Lower leg skin (tissue), 3 donors: ENCODE results near the gene TP53I13.

Experiments used
- POLR2A ChIP-seq, 2 donors: fragments of 450-650 bp; IDR thresholded peaks; one replicate each; pipeline ENCODE4 v1.6.1; 2016 to 2017; ENCODE audit warnings: antibody characterized with exemption in 2 of 2, mild to moderate bottlenecking in 1 of 2, moderate library complexity in 1 of 2
- TF ChIP-seq, protein P1 (sequence below), 3 donors: fragments of 450-650 bp; IDR thresholded peaks; one replicate each; pipeline ENCODE4 v1.5.1; 2016; ENCODE audit warnings: antibody characterized with exemption in 3 of 3, mild to moderate bottlenecking in 3 of 3, moderate library complexity in 2 of 3

DNA sequence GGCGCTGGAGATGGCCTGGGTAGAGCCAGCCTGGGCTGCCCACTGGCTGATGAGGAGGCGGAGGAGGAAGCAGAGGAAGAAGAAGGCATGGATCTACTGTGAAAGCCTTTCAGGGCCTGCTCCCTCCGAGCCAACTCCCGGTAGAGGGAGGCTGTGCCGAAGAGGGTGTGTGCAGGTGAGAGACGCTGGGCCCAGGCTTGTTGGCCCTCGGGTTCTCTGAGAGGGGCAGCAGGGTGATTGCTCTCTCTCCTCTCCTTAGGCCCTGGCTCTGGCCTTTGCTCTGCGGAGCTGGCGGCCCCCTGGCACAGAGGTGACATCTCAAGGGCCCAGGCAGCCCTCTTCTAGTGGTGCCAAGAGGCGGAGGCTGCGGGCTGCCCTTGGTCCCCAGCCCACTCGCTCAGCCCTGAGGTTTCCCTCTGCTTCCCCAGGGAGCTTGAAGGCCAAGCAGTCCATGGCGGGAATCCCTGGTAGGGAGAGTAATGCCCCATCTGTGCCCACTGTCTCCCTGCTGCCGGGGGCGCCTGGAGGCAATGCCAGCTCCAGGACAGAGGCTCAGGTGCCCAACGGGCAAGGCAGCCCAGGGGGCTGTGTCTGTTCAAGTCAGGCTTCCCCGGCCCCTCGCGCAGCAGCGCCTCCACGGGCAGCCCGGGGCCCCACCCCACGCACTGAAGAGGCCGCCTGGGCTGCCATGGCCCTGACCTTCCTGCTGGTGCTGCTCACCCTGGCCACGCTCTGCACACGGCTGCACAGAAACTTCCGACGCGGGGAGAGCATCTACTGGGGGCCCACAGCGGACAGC lies 3.6 kb downstream of the TP53I13 start:
- TF ChIP-seq, protein P1, sequence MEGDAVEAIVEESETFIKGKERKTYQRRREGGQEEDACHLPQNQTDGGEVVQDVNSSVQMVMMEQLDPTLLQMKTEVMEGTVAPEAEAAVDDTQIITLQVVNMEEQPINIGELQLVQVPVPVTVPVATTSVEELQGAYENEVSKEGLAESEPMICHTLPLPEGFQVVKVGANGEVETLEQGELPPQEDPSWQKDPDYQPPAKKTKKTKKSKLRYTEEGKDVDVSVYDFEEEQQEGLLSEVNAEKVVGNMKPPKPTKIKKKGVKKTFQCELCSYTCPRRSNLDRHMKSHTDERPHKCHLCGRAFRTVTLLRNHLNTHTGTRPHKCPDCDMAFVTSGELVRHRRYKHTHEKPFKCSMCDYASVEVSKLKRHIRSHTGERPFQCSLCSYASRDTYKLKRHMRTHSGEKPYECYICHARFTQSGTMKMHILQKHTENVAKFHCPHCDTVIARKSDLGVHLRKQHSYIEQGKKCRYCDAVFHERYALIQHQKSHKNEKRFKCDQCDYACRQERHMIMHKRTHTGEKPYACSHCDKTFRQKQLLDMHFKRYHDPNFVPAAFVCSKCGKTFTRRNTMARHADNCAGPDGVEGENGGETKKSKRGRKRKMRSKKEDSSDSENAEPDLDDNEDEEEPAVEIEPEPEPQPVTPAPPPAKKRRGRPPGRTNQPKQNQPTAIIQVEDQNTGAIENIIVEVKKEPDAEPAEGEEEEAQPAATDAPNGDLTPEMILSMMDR (IDR thresholded peaks at IDR 0.05), result no peak
- no peak for TF ChIP-seq POLR2A (IDR thresholded peaks at IDR 0.05)
